Activated CD4-positive, alpha-beta T cell treated with anti-CD3 and anti-CD28 coated beads, Interleukin-2, amount 50 U/mL, for 4 hours (primary cell): Measurements from ENCODE around the gene TUSC7.

ENCODE experiments used
- DNase-seq, 2 experiments: peaks; one replicate each; pipeline ENCODE4 v3.0.0-alpha.2; 2020

The TUSC7 gene

GRCh38 chr3:116709479-116709878, at the start of gene TUSC7:
TUSC7 (plus strand) TSS chr3:116709779.
- no peak for DNase-seq

GRCh38 chr3:116661196-116661595, 48.4 kb upstream of the TUSC7 start:
- no peak for DNase-seq

- no peak for DNase-seq
Measured at GRCh38 chr3:116663161-116664110, 46.1 kb upstream of the TUSC7 start.

GRCh38 chr3:116667324-116667723, 42.3 kb upstream of the TUSC7 start:
- DNase-seq = no peak

- no peak for DNase-seq
Measured at GRCh38 chr3:116667791-116668190, 41.8 kb upstream of the TUSC7 start.

GRCh38 chr3:116669576-116669975, 40.0 kb upstream of the TUSC7 start:
- no peak for DNase-seq

- no peak for DNase-seq
Measured at GRCh38 chr3:116671151-116671550, 38.4 kb upstream of the TUSC7 start.

- DNase-seq = no peak
Measured at GRCh38 chr3:116678853-116679252, 30.7 kb upstream of the TUSC7 start.

GRCh38 chr3:116691041-116691440, 18.5 kb upstream of the TUSC7 start:
- no peak for DNase-seq

- no peak for DNase-seq
Measured at GRCh38 chr3:116701070-116701469, 8.5 kb upstream of the TUSC7 start.

GRCh38 chr3:116702334-116702733, 7.2 kb upstream of the TUSC7 start:
- no peak for DNase-seq

- no peak for DNase-seq
Measured at GRCh38 chr3:116707531-116707930, 2.0 kb upstream of the TUSC7 start.

- DNase-seq = no peak
Measured at GRCh38 chr3:116716490-116716889, 6.9 kb downstream of the TUSC7 start.

- no peak for DNase-seq
Measured at GRCh38 chr3:116717566-116717965, 8.0 kb downstream of the TUSC7 start.

GRCh38 chr3:116728454-116728853, 18.9 kb downstream of the TUSC7 start:
- no peak for DNase-seq

- no peak for DNase-seq
Measured at GRCh38 chr3:116734243-116734642, 24.7 kb downstream of the TUSC7 start.

- no peak for DNase-seq
Measured at GRCh38 chr3:116739678-116740077, 30.1 kb downstream of the TUSC7 start.

GRCh38 chr3:116740293-116740692, 30.7 kb downstream of the TUSC7 start:
- DNase-seq = no peak

- no peak for DNase-seq
Measured at GRCh38 chr3:116741467-116741866, 31.9 kb downstream of the TUSC7 start.

- no peak for DNase-seq
Measured at GRCh38 chr3:116743062-116743461, 33.5 kb downstream of the TUSC7 start.

GRCh38 chr3:116749388-116749787, 39.8 kb downstream of the TUSC7 start:
- DNase-seq = no peak

- DNase-seq = no peak
Measured at GRCh38 chr3:116757315-116757714, 47.7 kb downstream of the TUSC7 start.

- no peak for DNase-seq
Measured at GRCh38 chr3:116759316-116759715, 49.7 kb downstream of the TUSC7 start.
